Middle frontal gyrus (tissue), 1 donor: ENCODE results near the gene ZNF678.
A peak's percentile ranks its signal among the peaks of the same experiment; 100 is the strongest.
"Not testable (repeated sequence)": the region's sequence is repeated elsewhere in the genome, so short reads cannot be mapped to it uniquely, and the experiment has no call there.

Experiments
- DNase-seq: peaks from one replicate; pipeline ENCODE4 v3.0.0-alpha.2; 2015; ENCODE audit warnings: low spot score; ENCODE audit errors: extremely low spot score

ZNF678 gene

GRCh38 chr1:227596222-227596621 is 32.9 kb downstream of the ZNF678 start:
- not testable (repeated sequence) for DNase-seq

- DNase-seq: no peak
Observed at GRCh38 chr1:227603327-227603726, 40.0 kb downstream of the ZNF678 start.

- no peak for DNase-seq
Observed at GRCh38 chr1:227604446-227604845, 41.1 kb downstream of the ZNF678 start.

DNA sequence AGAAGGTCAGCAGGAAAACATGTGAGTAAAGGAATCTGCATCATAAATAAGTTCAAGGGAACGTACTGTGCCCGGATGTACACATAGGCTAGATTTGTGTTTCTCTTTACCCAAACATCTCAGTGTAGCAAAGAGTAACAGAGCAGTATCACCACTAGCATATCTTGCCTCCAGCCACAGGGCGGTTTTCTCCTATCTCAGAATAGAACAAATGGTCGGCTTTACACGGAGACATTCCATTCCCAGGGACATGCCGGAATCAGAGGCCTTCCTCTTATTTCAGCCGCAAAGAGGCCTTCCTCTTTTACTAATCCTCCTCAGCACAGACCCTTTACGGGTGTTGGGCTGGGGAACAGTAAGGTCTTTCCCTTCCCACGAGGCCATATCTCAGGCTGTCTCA is 42.9 kb downstream of the ZNF678 start:
- DNase-seq: not testable (repeated sequence)

GRCh38 chr1:227607336-227607898 is 44.1 kb downstream of the ZNF678 start:
- peak; percentile 62 for DNase-seq

GRCh38 chr1:227612658-227613057 is 49.3 kb downstream of the ZNF678 start:
- no peak for DNase-seq

- DNase-seq: no peak
Observed at GRCh38 chr1:227613526-227613925, 50.2 kb downstream of the ZNF678 start.

GRCh38 chr1:227621211-227621610 is 57.9 kb downstream of the ZNF678 start:
- no peak for DNase-seq

DNA sequence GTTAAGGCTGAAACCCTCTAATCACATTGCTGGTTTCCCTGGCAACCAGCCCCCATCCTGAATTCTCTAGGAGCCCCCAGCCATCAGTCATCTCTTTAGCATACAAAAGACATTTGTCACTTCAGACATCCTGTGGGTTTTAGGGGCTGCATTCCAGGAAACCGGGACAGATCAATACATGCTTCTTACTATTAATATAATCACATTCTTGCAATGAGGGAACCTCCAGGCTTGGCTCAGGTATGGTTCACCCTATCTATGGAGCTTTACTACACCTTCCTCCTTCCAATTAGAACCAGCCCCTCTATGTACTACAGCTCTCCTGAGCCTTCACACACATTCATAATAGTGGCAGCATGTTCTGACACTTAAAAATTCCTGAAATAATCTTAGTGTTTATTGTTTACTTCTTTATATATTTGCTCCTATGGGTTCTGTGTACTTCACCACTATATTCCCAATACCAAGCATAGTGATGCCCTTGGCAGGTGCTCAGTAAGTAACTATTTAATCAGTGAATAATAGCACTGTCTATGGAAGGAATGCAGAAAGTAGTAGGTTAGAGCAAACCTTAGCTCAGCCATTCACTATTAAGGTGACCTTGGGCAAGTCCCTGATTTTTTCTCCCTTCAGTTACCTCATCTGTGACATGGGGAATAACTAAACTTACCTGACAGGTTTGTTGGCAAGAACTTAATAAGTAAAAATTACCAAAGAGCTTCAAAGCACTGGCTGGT is 59.6 kb downstream of the ZNF678 start:
- DNase-seq: no peak

- no peak for DNase-seq
Observed at GRCh38 chr1:227632325-227632724, 69.0 kb downstream of the ZNF678 start.

DNA sequence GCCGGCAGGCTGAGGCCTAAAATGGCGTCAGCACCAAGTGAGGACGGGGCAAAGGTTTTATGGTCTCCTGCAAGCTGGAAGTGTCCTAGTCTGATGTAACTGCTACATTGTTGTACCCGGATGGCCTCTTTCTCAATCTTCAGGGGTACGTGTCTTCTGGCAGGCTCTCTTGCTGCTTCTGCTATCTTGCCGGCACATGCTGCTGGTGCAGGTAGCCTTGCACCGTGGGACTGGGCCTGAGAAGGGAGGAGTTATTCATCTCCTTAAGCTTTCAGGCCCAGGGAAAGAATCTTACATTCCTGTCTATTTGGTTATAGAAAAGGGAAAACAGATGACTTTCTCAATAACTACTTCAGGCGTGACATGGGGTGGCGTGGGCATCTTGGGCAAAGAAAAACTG is 72.2 kb downstream of the ZNF678 start:
- no peak for DNase-seq

GRCh38 chr1:227654431-227654830 is 91.1 kb downstream of the ZNF678 start:
- DNase-seq: no peak

- no peak for DNase-seq
Observed at GRCh38 chr1:227654858-227655752, 91.7 kb downstream of the ZNF678 start.

- no peak for DNase-seq
Observed at GRCh38 chr1:227661495-227661894, 98.1 kb downstream of the ZNF678 start.

GRCh38 chr1:227662933-227663332 is 99.6 kb downstream of the ZNF678 start:
- no peak for DNase-seq

DNA sequence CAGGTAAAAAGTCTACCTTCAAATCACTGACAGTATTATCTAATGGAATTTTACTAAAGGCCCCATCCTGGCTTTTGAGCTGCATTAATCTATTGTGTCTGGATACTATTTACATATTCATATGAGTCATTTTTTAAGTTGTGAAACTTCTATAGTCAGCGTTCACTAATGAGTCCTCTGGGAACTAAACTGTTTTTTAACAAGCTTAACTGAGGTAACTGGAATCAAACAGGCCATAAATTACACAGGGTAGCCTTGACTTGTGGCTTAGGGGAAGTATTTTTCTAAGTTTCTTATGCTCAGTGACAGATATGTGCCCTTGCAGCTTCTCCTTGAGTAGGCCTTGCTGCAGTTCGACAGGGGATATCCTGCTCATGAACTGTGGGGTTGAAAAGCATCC is 102.9 kb downstream of the ZNF678 start:
- no peak for DNase-seq

- no peak for DNase-seq
Observed at GRCh38 chr1:227673441-227673840, 110.1 kb downstream of the ZNF678 start.

GRCh38 chr1:227685807-227686206 is 122.5 kb downstream of the ZNF678 start:
- DNase-seq: no peak

DNA sequence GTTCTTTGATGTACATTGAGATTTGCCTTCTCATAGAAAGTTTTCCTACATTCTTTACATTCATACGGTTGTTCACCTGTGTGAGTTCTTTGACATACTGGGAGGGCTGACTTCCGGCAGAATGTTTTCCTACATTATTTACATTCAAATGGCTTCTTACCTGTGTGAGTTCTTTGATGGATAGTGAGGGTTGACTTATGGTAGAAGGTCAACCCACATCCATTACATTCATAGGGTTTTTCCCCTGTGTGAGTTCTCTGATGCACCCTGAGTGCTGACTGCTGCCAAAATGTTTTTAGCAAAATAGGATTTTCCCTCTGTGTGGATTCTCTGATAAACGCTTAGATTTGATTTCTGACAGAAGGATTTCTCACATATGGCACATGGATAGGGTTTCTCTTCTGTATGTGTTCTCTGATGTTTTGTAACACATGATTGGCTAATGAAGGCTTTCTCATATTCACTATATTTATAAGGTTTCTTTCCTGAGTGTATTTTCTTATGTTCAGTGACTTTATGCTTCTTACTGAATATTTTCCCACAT is 134.0 kb downstream of the ZNF678 start:
- DNase-seq: no peak

DNA sequence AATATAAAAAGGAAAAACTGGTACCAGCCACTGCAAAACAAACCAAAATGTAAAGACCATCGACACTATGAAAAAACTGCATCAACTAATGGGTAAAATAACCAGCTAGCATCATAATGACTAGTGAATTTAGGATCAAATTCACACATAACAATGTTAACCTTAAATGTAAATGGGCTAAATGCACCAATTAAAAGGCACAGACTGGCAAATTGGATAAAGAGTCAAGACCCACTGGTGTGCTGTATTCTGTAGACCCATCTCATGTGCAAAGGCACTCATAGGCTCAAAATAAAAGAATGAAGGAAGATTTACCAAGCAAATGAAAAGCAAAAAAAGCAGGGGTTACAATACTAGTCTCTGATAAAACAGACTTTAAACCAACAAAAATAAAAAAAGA is 138.3 kb downstream of the ZNF678 start:
- DNase-seq: not testable (repeated sequence)

GRCh38 chr1:227707846-227708245 is 144.5 kb downstream of the ZNF678 start:
- no peak for DNase-seq

GRCh38 chr1:227709451-227709850 is 146.1 kb downstream of the ZNF678 start:
- no peak for DNase-seq
